Stimulated activated CD4-positive, alpha-beta T cell treated with anti-CD3 and anti-CD28 coated beads, TNF-alpha, amount 100 ng/mL, for 4 hours (primary cell): Measurements from ENCODE around the gene NHLRC2.

Experiments used
- DNase-seq, 3 experiments: peaks; one replicate each; pipeline ENCODE4 v3.0.0-alpha.2; 2020; ENCODE audit warnings: low read depth in 3 of 3

The NHLRC2 gene

GRCh38 chr10:113859261-113859660 lies 4.8 kb downstream of the NHLRC2 start:
- no peak for DNase-seq

DNA sequence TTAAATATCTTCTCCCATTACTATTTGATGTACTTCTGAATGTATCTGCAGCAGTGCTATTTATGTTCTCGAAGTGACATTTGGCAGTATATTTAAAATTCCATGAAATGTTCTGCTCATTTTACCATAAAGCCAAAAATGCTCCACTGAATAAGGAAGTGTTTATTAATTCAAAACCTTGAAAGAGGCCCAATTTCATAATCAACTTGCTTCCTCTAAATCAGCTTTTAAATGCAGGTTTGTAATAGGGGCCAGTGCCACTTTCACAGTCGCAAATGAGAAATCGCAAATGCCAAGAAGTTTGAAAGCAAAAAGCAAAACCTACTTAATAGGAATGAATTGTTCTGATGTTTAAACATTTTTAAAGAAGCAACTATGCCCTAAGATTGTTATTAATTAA lies 11.4 kb downstream of the NHLRC2 start:
- no peak for DNase-seq

DNA sequence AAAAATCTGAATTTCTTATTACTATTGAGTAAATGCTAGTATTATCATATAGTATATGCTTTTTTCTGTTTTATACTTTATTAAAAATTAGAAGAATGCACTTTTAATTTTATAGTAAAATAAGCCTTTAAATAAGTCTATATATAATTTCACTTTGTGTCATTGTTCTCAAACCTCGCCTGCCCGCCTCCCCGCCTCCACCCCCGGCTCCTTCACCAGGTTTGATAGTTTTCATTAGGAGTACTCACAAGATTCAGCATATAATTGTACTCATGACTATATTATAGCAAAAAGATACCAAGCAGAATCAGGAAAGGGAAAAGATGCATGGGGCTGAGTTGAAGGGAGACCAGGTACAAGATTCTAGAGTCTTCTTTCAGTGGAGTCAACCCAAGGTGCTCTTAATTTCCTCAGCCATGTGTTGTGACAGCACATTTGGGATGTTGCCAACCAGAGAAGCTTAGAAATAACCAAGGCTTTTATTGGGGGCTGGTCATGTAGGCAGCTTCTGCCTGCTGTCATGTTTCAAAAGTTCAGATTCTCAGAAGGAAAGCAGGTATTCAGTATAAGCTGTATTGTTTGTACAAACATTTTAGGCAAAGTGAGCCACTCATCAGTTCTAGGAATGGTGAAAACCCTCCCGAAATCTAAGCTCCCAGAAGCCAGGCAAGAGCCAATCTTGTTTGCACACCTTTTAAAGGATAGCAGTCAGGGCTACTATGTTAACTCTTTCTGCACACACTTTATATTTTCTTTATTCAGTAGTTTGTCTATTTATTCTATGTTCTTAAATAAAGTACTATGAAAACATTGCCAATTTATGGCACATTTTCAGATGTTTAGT lies 12.3 kb downstream of the NHLRC2 start:
- DNase-seq = no peak

GRCh38 chr10:113867904-113868303 lies 13.4 kb downstream of the NHLRC2 start:
- no peak for DNase-seq

DNA sequence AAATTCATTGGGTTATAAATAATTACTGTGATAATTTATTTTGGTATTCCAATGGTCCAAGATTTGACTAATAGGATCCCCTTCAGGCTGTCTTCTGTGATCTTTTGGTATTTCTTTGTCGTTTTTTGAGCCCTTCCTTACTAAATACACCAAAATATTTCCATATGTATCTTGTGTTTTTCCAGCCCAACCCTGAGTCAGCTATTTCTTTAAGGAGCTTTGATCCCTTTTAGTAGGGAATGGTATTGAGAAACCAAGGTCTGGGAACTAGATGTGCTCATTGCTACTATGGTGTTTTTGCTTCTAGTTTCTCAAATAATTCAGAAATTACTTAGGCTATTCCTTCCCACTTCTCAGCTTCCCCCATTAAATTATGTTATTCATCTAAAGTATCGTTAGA lies 15.3 kb downstream of the NHLRC2 start:
- DNase-seq = no peak

DNA sequence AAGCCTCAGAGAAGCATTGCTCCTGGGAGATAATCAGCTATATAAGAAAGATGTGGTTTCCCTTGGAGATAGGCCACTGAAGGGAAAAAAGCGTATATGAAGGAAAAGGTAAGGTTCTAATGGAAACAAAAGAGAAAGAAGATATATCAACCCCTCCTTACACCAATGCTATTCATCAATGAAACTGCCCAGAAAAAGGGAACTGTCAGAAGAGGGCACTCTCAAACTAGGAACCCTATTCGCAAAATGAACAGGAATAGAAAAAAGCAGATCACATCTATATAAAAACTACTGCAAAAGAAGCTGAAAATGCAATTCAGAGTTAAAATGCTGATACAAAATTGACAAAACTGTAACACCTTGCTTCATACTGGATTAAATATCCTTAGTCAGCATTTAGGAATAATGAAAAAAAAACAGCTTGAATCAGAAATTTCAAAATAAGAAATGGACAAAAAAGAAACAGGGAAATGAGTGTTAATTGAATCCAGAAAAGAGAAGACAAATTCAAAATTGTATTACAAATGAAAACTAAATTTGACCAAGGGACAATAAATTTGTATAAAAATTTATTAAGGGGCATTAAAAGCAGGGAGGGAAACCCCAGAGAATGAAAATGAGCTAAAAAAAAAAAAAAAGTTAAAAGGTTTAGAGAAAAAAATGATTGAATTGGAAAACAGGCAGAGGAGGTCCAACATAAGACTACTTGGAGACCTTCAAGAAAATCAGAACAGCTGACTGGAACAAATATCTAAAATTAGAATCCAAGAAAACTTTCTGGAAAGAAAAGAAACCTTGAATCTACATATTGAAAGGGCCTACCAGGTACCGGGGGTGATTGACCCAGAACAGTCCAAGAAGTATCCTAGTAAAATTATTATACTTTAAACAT lies 17.9 kb downstream of the NHLRC2 start:
- DNase-seq = no peak

DNA sequence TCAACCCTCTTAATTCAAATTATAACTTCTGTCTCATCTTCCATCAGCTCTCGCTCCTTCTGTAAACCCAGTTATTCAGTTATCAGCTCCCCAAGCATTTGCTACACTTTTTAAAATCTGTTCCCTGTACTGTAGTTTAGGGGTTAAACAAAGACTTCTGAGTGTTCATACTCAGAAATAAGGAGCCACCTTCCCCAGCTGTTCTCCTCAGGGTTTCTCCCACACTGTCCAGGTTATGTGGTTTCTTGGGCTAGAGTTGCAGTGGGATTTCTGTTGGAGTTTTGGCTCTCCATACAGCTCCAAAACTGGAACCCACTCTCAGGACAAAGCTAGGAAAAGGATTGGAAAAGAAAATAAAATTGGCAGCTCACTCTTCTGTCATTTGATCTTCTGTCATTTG lies 20.8 kb downstream of the NHLRC2 start:
- no peak for DNase-seq

DNA sequence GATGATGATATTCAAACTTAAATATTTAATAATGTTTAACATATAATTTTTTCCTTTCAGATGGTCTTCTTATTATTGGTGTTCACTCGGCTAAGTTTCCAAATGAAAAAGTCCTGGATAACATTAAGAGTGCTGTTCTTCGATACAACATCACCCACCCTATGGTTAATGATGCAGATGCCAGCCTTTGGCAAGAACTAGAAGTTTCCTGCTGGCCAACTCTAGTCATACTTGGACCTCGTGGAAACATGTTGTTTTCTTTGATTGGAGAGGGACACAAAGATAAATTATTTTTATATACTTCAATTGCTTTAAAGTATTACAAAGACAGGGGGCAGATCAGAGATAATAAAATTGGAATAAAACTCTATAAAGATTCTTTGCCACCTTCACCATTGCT lies 22.0 kb downstream of the NHLRC2 start:
- DNase-seq = no peak

GRCh38 chr10:113879691-113880090 lies 25.2 kb downstream of the NHLRC2 start:
- DNase-seq = no peak

DNA sequence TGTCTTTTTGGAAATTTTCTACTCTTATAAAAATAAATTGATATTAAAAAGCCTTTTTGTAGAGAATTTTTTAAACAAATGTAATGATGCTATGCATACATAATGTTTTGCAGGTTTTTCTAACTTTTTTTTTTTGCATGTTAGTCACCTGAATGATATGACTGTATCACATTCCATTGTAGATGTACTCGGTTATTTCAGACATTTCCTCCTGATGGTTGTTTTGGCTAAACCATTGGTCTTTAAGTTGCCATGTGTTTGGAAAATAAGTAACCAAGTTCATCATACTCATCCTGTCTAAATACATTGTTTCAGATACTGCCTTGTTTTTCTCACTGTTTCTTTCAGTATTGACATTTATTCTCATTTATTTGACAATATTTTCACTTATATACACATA lies 25.8 kb downstream of the NHLRC2 start:
- DNase-seq = no peak

DNA sequence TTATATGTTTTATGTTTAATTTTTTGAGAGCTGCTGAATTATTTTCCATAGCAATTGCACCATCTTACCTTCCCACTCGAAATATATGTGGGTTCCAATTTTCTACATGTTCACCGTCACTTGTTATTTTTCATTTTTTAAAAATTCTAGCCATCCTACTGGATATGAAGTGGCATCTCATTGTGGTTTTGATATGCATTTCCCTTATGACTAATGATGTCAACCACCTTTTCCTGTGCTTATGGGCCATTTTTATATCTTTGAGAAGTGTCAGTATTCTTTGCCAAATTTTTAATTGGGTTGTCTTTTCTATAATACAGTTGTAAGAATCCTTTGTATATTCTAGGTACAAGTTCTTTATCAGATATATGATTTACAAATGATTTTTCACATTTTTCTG lies 27.8 kb downstream of the NHLRC2 start:
- DNase-seq = no peak

- DNase-seq = no peak
These were observed 35.5 kb downstream of the NHLRC2 start for GRCh38 chr10:113889911-113890310.

DNA sequence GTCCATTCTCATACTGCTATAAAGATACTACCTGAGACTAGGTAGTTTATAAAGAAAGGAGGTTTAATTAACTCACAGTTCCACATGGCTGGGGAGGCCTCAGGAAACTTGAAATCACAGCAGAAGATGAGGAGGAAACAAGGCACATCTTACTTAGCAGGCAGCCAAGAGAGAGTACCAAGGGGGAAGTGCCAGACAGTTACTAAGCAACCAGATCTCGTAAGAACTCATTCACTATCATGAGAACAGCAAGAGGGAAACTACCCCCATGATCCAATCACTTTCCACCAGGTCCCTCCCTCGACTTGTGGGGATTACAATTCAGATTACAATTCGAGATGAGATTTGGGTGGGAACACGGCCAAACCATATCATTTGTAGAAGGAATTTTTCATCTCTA lies 36.3 kb downstream of the NHLRC2 start:
- no peak for DNase-seq

DNA sequence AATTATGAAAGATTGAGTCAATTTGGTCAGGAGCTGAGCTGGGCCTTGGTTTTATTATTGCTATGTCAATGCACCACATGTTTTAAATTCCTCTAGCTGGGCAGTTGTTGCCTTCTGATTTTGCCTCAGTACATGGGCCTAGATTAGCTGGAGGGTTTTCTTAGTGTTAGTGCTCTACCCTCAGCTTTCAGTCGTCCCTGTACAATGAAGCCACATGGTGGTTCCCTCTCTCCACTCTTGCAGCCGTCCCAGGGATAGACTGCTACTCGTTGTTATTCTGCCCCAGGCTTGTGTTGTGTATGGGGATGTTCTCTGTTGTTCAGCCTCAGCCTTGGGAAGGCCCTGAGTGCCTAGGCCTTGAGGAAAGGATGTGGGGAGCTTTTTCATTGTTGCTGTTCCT lies 37.0 kb downstream of the NHLRC2 start:
- no peak for DNase-seq

DNA sequence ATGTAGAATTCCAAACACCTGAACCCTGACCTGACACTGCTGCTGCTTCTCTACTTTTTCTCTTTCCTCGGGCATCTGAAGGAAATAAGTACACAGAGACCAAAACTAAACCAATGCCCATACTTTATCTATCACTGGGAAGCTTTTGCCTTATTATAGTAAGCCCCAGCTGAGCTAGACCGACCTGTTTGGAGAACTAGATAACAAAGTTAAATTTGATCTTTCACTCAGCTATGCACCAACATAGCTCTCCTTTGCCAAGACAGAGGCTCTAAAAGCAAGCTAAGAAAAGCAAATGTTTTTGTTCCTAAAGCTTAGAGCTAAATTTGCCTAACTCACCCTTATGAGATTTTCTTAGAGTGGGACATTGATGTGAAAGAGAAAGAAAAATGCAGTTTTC lies 39.1 kb downstream of the NHLRC2 start:
- DNase-seq = no peak

GRCh38 chr10:113894581-113894980 lies 40.1 kb downstream of the NHLRC2 start:
- no peak for DNase-seq

DNA sequence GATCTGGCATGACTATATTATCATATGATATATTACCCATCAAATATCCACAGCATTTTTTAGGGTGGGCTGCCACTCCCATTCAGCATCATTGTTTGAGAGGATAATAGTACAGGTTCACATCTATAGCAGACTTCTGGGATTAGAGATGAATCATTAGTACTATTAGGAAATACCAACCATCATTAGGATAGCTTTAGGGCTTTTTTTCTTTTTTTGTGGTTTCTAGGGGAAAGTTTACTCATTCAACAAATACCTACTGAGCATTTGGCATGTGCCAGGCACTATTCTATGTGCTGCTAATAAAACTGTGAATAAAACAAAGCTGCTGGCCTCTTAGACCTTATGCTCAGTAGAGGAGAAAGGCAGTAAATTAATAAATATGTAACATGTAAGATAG lies 40.6 kb downstream of the NHLRC2 start:
- no peak for DNase-seq

- DNase-seq = no peak
These were observed 43.5 kb downstream of the NHLRC2 start for GRCh38 chr10:113897693-113898618.

- DNase-seq = no peak
These were observed 45.6 kb downstream of the NHLRC2 start for GRCh38 chr10:113899952-113900598.

- no peak for DNase-seq
These were observed 51.3 kb downstream of the NHLRC2 start for GRCh38 chr10:113905756-113906155.

DNA sequence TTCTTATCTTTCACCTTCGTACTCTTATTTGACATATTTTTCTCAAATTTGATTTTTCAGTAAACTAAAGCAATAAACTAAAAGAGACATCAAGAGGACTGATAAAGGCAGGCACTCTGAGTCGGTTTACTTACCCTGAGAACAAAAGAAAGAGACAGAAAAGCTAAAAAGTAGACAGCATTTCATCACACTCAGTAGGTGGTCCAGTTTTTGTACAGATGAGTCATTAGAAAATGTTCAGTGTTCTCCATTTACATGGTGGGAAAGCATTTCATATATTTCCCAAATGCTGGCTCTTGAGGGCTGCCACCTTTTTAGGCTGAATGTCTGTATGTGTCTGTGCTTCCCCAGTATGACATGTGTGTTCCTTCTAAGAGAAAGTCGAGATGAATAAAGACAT lies 52.7 kb downstream of the NHLRC2 start:
- no peak for DNase-seq
